Subcutaneous adipose tissue (tissue), 4 donors: ENCODE results near the gene SEMA5B. TPM values are rescaled to one million over a fixed set of nuclear protein-coding genes. Genes with fewer than 3 reads are reported as not detected.

Experiments used
- CTCF ChIP-seq: fragments of 450-650 bp; IDR thresholded peaks from one replicate; pipeline ENCODE4 v1.5.1; 2016; ENCODE audit warnings: low read depth, mild to moderate bottlenecking, control low read depth, antibody characterized with exemption, moderate library complexity
- total RNA-seq, 4 donors: library from RNA; depleted of rRNA; stranded (reverse); fragments of >200 nt; gene quantifications; one replicate each; pipeline ENCODE4 v1.1.0, GENCODE V29; 2016

The SEMA5B gene
- total RNA-seq, 4 donors from 2014 or later = 0.51 to 0.88 TPM; not detected in 2

- TF ChIP-seq CTCF = no peak
Observed at GRCh38 chr3:122942937-122943827, 84.4 kb downstream of the SEMA5B start.

- TF ChIP-seq CTCF = no peak
Observed at GRCh38 chr3:122942239-122942638, 85.3 kb downstream of the SEMA5B start.

GRCh38 chr3:122941228-122942206 lies 86.0 kb downstream of the SEMA5B start:
- TF ChIP-seq CTCF = no peak

GRCh38 chr3:122940628-122941086 lies 86.9 kb downstream of the SEMA5B start:
- TF ChIP-seq CTCF = no peak

DNA sequence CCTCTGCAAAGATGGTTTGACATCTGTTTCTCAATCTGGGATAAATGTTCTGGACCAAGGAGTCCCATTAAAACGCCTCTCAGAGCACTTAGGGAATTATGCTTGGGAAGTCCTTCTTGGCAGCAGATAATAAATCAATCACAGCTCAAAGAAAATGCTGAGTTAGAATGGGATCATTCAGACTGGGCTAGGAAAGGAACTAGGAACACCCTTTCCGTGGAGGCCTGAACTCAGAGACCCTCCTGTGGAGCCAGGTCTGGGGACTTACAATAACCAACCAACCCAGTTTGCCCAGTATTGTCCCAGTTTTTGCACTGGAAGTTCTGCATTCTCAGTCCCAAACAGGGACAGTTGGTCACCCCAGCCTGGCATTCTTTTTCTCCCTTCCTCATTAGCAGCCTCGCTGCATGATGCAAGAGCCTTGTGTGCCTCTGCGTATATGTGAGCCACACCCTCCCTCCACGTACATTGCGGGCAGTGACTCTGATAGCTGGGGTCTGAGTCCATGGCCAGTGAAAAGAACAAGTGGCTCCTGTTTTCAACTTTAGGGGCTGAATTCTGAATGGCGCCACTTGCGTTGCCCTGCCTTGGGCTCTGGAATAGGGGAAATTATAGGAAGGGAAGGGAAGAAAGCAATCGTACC lies 88.7 kb downstream of the SEMA5B start:
- TF ChIP-seq CTCF = no peak

DNA sequence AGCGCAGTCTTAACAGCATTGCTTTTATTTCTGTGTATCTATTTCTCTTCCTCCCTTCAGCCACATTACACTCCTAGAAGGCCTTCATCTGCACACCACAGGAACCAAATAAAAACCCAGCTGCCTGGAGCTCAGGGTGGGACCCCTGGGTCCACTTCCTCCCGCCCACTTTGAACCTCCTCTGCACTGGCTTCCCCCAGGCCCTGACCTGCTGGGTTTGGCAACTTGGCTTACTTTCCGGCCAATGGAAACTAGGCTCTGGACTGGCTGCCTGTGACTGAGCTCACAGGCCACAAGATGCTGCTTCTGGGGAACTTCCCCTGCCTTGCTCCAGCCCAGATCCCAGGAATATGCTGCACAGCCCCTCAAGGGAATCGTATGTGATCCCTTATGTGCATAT lies 89.8 kb downstream of the SEMA5B start:
- no peak for TF ChIP-seq CTCF
